SK-N-SH treated with all-trans-retinoic acid at 6 μM for 48 hours (cell line): ENCODE measurements around the gene ARHGEF33.

Source experiments
- ATAC-seq: fragments of 200-7000 bp; cut with Tn5 transposase; 3 replicates; pipeline ENCODE4 v1.9.1; 2020; ENCODE audit warnings: mild to moderate bottlenecking, moderate library complexity
- ARNTL ChIP-seq: fragments of 450-650 bp; formaldehyde crosslinking; IDR thresholded peaks from 2 replicates; pipeline ENCODE4 v1.5.0; 2020; ENCODE audit warnings: low read depth, mild to moderate bottlenecking, moderate library complexity, borderline replicate concordance
- BACH2 ChIP-seq: fragments of 250-450 bp; sonication (Bioruptor Pico); IDR thresholded peaks from 2 replicates; pipeline ENCODE4 v1.9.0; 2021; ENCODE audit warnings: mild to moderate bottlenecking, borderline replicate concordance
- CSDC2 ChIP-seq: fragments of 250-450 bp; sonication (Bioruptor Pico); IDR thresholded peaks from 2 replicates; pipeline ENCODE4 v1.5.0; 2020; ENCODE audit warnings: mild to moderate bottlenecking, moderate library complexity
- ESRRG ChIP-seq: fragments of 250-450 bp; sonication (Bioruptor Pico); IDR thresholded peaks from 2 replicates; pipeline ENCODE4 v1.6.1; 2021; ENCODE audit warnings: mild to moderate bottlenecking
- GLIS3 ChIP-seq: fragments of 250-450 bp; sonication (Bioruptor Pico); IDR thresholded peaks from 2 replicates; pipeline ENCODE4 v1.5.0; 2020; ENCODE audit warnings: mild to moderate bottlenecking, moderate library complexity
- ISL1 ChIP-seq: fragments of 250-450 bp; sonication (Bioruptor Pico); IDR thresholded peaks from 2 replicates; pipeline ENCODE4 v2.1.2; 2022; ENCODE audit warnings: mild to moderate bottlenecking, moderate library complexity
- OSR1 ChIP-seq: fragments of 250-450 bp; sonication (Bioruptor Pico); IDR thresholded peaks from 2 replicates; pipeline ENCODE4 v1.8.0; 2022; ENCODE audit warnings: moderate library complexity, mild to moderate bottlenecking, inconsistent platforms
- POU6F1 ChIP-seq: fragments of 250-450 bp; sonication (Bioruptor Pico); IDR thresholded peaks from 2 replicates; pipeline ENCODE4 v1.8.0; 2021; ENCODE audit warnings: low read depth, mild to moderate bottlenecking, moderate library complexity, borderline replicate concordance
- PPARA ChIP-seq: fragments of 250-450 bp; sonication (Bioruptor Pico); IDR thresholded peaks from 2 replicates; pipeline ENCODE4 v1.5.0; 2020; ENCODE audit warnings: mild to moderate bottlenecking, borderline replicate concordance
- RARB ChIP-seq: fragments of 250-450 bp; sonication (Bioruptor Pico); IDR thresholded peaks from 2 replicates; pipeline ENCODE4 v1.8.0; 2021; ENCODE audit warnings: mild to moderate bottlenecking, moderate library complexity
- SNAI2 ChIP-seq: fragments of 250-450 bp; sonication (Bioruptor Pico); IDR thresholded peaks from 2 replicates; pipeline ENCODE4 v1.5.0; 2020; ENCODE audit warnings: mild to moderate bottlenecking, moderate library complexity
- TCF4 ChIP-seq: fragments of 250-450 bp; sonication (Bioruptor Pico); IDR thresholded peaks from 2 replicates; pipeline ENCODE4 v1.8.0; 2021; ENCODE audit warnings: mild to moderate bottlenecking, moderate library complexity, borderline replicate concordance
- TOX ChIP-seq: fragments of 250-450 bp; sonication (Bioruptor Pico); IDR thresholded peaks from 2 replicates; pipeline ENCODE4 v1.8.0; 2021; ENCODE audit warnings: mild to moderate bottlenecking, moderate library complexity, borderline replicate concordance
- TSHZ2 ChIP-seq: fragments of 250-450 bp; sonication (Bioruptor Pico); IDR thresholded peaks from 2 replicates; pipeline ENCODE4 v1.5.0; 2020; ENCODE audit warnings: mild to moderate bottlenecking, moderate library complexity
- ZC3H10 ChIP-seq: fragments of 250-450 bp; sonication (Bioruptor Pico); IDR thresholded peaks from 2 replicates; pipeline ENCODE4 v1.5.1; 2021; ENCODE audit warnings: mild to moderate bottlenecking, moderate library complexity
- ZFP3 ChIP-seq: fragments of 250-450 bp; sonication (Bioruptor Pico); IDR thresholded peaks from 2 replicates; pipeline ENCODE4 v1.5.0; 2020; ENCODE audit warnings: mild to moderate bottlenecking, moderate library complexity
- ZFP30 ChIP-seq: fragments of 450-650 bp; formaldehyde crosslinking; IDR thresholded peaks from 2 replicates; pipeline ENCODE4 v1.5.0; 2022; ENCODE audit warnings: mild to moderate bottlenecking, moderate library complexity
- ZNF565 ChIP-seq: fragments of 450-650 bp; formaldehyde crosslinking; conservative IDR thresholded peaks from 2 replicates; pipeline ENCODE4 v1.5.0; 2020; ENCODE audit warnings: low read depth, mild to moderate bottlenecking, moderate library complexity
- ZNF70 ChIP-seq: fragments of 450-650 bp; formaldehyde crosslinking; IDR thresholded peaks from 2 replicates; pipeline ENCODE4 v1.5.0; 2020; ENCODE audit warnings: mild to moderate bottlenecking, moderate library complexity
- ZNF8 ChIP-seq: fragments of 450-650 bp; formaldehyde crosslinking; IDR thresholded peaks from 2 replicates; pipeline ENCODE4 v1.5.0; 2020; ENCODE audit warnings: mild to moderate bottlenecking, moderate library complexity
- TF ChIP-seq, protein P1 (sequence below): fragments of 250-450 bp; sonication (Bioruptor Pico); IDR thresholded peaks from 2 replicates; pipeline ENCODE4 v1.5.1; 2021; ENCODE audit warnings: mild to moderate bottlenecking, moderate library complexity

ARHGEF33 gene

GRCh38 chr2:38981003-38981669 lies 91.5 kb downstream of the ARHGEF33 start:
- TF ChIP-seq ZFP3 (CRISPR knock-in tag) (no peak), POU6F1 (CRISPR knock-in tag) (no peak), TCF4 (CRISPR knock-in tag) (no peak)
- no peak for ATAC-seq

DNA sequence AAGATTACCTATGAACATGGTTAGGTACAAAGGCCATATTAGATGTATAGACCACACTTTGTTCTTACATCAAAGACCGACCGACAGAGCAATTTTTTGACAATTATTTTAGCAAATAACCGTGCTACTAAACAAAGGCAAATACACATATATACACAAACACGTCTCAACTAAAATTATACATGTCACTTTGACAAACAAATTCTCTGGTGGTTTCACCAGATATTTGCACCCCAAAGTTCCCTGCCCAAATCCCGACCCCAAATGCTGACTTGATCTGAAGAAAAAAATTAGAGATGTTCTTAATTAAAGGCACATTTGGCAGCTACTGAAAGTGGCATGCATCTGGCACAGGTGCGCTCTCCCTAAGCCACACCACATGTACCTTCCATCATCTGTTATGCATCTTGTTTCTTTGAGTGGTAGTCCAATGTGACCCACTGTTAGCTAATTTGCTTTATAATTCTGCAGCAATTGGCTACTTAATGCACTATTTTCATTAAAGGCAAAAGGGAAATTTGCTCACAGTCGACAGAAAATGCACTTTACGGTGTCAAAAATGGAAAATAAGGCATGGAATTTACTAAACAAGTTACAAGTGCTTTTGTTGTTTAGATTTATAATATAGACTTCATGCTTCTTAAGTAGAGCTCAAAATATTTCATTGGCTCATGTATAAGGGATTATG lies 92.1 kb downstream of the ARHGEF33 start:
- ATAC-seq: no peak
- TF ChIP-seq ZNF8 (no peak), RARB (CRISPR knock-in tag) (no peak), POU6F1 (CRISPR knock-in tag) (no peak), ARNTL (CRISPR knock-in tag) (no peak), TSHZ2 (CRISPR knock-in tag) (no peak), ESRRG (no peak), PPARA (CRISPR knock-in tag) (no peak), OSR1 (CRISPR knock-in tag) (no peak), ZFP30 (CRISPR knock-in tag) (no peak), TCF4 (CRISPR knock-in tag) (no peak), CSDC2 (CRISPR knock-in tag) (no peak), SNAI2 (CRISPR knock-in tag) (no peak), ISL1 (CRISPR knock-in tag) (no peak), BACH2 (CRISPR knock-in tag) (no peak), TOX (CRISPR knock-in tag) (no peak)

GRCh38 chr2:38982498-38982897 lies 92.8 kb downstream of the ARHGEF33 start:
- ATAC-seq: no peak
- TF ChIP-seq GLIS3 (no peak), ARNTL (CRISPR knock-in tag) (no peak), ZNF70 (no peak), ZNF565 (no peak), ZFP3 (CRISPR knock-in tag) (no peak), POU6F1 (CRISPR knock-in tag) (no peak), TOX (CRISPR knock-in tag) (no peak), RARB (CRISPR knock-in tag) (no peak), CSDC2 (CRISPR knock-in tag) (no peak), ISL1 (CRISPR knock-in tag) (no peak), SNAI2 (CRISPR knock-in tag) (no peak), TSHZ2 (CRISPR knock-in tag) (no peak), PPARA (CRISPR knock-in tag) (no peak), ZC3H10 (CRISPR knock-in tag) (no peak), BACH2 (CRISPR knock-in tag) (no peak)
- TF ChIP-seq, protein P1, sequence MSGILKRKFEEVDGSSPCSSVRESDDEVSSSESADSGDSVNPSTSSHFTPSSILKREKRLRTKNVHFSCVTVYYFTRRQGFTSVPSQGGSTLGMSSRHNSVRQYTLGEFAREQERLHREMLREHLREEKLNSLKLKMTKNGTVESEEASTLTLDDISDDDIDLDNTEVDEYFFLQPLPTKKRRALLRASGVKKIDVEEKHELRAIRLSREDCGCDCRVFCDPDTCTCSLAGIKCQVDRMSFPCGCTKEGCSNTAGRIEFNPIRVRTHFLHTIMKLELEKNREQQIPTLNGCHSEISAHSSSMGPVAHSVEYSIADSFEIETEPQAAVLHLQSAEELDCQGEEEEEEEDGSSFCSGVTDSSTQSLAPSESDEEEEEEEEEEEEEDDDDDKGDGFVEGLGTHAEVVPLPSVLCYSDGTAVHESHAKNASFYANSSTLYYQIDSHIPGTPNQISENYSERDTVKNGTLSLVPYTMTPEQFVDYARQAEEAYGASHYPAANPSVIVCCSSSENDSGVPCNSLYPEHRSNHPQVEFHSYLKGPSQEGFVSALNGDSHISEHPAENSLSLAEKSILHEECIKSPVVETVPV (CRISPR knock-in tag): no peak
